Right kidney (tissue), 9 donors: ENCODE measurements around the gene CXorf58.
"Not testable (repeated sequence)": the region's sequence is repeated elsewhere in the genome, so short reads cannot be mapped to it uniquely, and the experiment has no call there.

Experiments used
- DNase-seq: peaks from one replicate; pipeline ENCODE4 v3.0.0-alpha.2; 2016
- long read RNA-seq, 8 donors: transcript quantifications; one replicate each; lab custom pipeline, GENCODE V29; 2026

CXorf58 gene
- long read RNA-seq, donor 1, result 0 reads
- long read RNA-seq, donor 2, partial matches to known transcripts, result 51 of 51 reads
- long read RNA-seq, donor 2, other reads (novel, unspliced or antisense), result 0 of 51 reads
- long read RNA-seq, donor 3, result 0 reads
- long read RNA-seq, donor 4, result 0 reads
- long read RNA-seq, donor 5, result 0 reads
- long read RNA-seq, donor 6, result 0 reads
- long read RNA-seq, donor 7, result 0 reads
- long read RNA-seq, donor 8, result 0 reads

- DNase-seq, result peak; percentile 89
These were observed at the start of gene CXorf58, which contains the start of gene APOO for GRCh38 chrX:23907498-23908218. TSS of gene CXorf58 (plus strand) at chrX:23908006. CDS start at chrX:23910303, 2,297 bp downstream. TSS of gene APOO (minus strand) at chrX:23907938. CDS start at chrX:23907702, 236 bp downstream.

GRCh38 chrX:23859238-23859637 is 48.6 kb upstream of the CXorf58 start:
- DNase-seq, result not testable (repeated sequence)

GRCh38 chrX:23861215-23861896 is 46.5 kb upstream of the CXorf58 start:
- DNase-seq, result no peak

GRCh38 chrX:23861952-23862351 is 45.9 kb upstream of the CXorf58 start:
- not testable (repeated sequence) for DNase-seq

GRCh38 chrX:23864742-23865326 is 43.0 kb upstream of the CXorf58 start:
- no peak for DNase-seq

GRCh38 chrX:23870041-23870440 is 37.8 kb upstream of the CXorf58 start:
- no peak for DNase-seq

GRCh38 chrX:23871905-23872546 is 35.8 kb upstream of the CXorf58 start:
- no peak for DNase-seq

GRCh38 chrX:23879380-23880090 is 28.3 kb upstream of the CXorf58 start:
- no peak for DNase-seq

- no peak for DNase-seq
These were observed 24.0 kb upstream of the CXorf58 start for GRCh38 chrX:23883737-23884354.

GRCh38 chrX:23884427-23885024 is 23.3 kb upstream of the CXorf58 start:
- no peak for DNase-seq

GRCh38 chrX:23885803-23886202 is 22.0 kb upstream of the CXorf58 start:
- DNase-seq, result no peak

GRCh38 chrX:23887451-23887850 is 20.4 kb upstream of the CXorf58 start:
- no peak for DNase-seq

GRCh38 chrX:23887918-23888317 is 19.9 kb upstream of the CXorf58 start:
- DNase-seq, result no peak

- DNase-seq, result no peak
These were observed 18.8 kb upstream of the CXorf58 start for GRCh38 chrX:23888887-23889501.

- DNase-seq, result no peak
These were observed 16.9 kb upstream of the CXorf58 start for GRCh38 chrX:23890933-23891332.

GRCh38 chrX:23894993-23895392 is 12.8 kb upstream of the CXorf58 start:
- not testable (repeated sequence) for DNase-seq

GRCh38 chrX:23896539-23896938 is 11.3 kb upstream of the CXorf58 start:
- DNase-seq, result not testable (repeated sequence)

- DNase-seq, result no peak
These were observed 10.8 kb upstream of the CXorf58 start for GRCh38 chrX:23896981-23897380.

GRCh38 chrX:23898412-23898959 is 9.3 kb upstream of the CXorf58 start:
- DNase-seq, result no peak

GRCh38 chrX:23900220-23900797 is 7.5 kb upstream of the CXorf58 start:
- DNase-seq, result no peak
